OCI-LY7 (cell line): Measurements from ENCODE around the gene TANC1.

Experiments used
- CTCF ChIP-seq: fragments of 200-600 bp; sonication (generic); conservative IDR thresholded peaks from 2 replicates; pipeline ENCODE4 v1.5.1; 2014; ENCODE audit warnings: mild to moderate bottlenecking, antibody characterized with exemption, low read length, moderate library complexity, mixed read lengths
- EZH2phosphoT487 ChIP-seq: fragments of 200-600 bp; sonication (generic); IDR thresholded peaks from 2 replicates; pipeline ENCODE4 v1.6.1; 2018; ENCODE audit warnings: low read depth, borderline replicate concordance, mild to moderate bottlenecking, mixed run types, antibody characterized with exemption, low read length, moderate library complexity, mixed read lengths

DNA sequence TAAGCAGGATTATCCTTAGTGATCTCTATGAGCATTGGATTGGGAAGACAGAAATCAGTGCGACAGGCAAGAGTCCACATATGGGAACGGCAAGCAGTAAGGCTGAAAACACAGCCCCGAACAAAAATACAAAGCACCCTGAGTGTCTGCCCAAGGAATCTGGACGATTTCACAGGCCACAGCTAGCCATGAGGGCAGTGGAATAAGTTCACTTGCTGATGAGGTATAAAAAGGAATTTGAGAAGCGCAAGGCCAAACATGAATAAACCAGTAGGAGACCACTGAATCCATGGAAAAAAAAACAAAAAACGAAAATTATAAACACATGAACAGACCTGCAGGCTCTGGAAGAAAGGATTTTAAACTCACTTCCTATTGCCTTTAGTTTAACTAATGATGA is 293.8 kb downstream of the TANC1 start:
- TF ChIP-seq CTCF (no peak), EZH2phosphoT487 (no peak)
